T-helper 2 cell treated with Interferon-gamma antibody and Interleukin-4, amounts not matched to agents 5 μg/mL and 100 μg/mL, for 36 hours (primary cell): Measurements from ENCODE around the gene PDE8A.

Experiments
- DNase-seq: peaks from one replicate; pipeline ENCODE4 v3.0.0; 2021; ENCODE audit warnings: low spot score
- H3K27ac Mint-ChIP-seq: one replicate; pipeline ENCODE4 v1.8.0; 2021; ENCODE audit warnings: mild to moderate bottlenecking, mixed read lengths
- H3K27me3 Mint-ChIP-seq: one replicate; pipeline ENCODE4 v1.8.0; 2021; ENCODE audit warnings: low read depth, mixed read lengths
- H3K36me3 Mint-ChIP-seq: one replicate; pipeline ENCODE4 v1.8.0; 2021; ENCODE audit warnings: low read depth, mixed read lengths
- H3K4me1 Mint-ChIP-seq: one replicate; pipeline ENCODE4 v1.8.0; 2021; ENCODE audit warnings: low read depth, mixed read lengths
- H3K4me3 Mint-ChIP-seq: one replicate; pipeline ENCODE4 v1.8.0; 2022; ENCODE audit warnings: mild to moderate bottlenecking, moderate library complexity, mixed read lengths
- H3K9me3 Mint-ChIP-seq: one replicate; pipeline ENCODE4 v1.8.0; 2021; ENCODE audit warnings: mixed read lengths

Gene PDE8A, protein sequence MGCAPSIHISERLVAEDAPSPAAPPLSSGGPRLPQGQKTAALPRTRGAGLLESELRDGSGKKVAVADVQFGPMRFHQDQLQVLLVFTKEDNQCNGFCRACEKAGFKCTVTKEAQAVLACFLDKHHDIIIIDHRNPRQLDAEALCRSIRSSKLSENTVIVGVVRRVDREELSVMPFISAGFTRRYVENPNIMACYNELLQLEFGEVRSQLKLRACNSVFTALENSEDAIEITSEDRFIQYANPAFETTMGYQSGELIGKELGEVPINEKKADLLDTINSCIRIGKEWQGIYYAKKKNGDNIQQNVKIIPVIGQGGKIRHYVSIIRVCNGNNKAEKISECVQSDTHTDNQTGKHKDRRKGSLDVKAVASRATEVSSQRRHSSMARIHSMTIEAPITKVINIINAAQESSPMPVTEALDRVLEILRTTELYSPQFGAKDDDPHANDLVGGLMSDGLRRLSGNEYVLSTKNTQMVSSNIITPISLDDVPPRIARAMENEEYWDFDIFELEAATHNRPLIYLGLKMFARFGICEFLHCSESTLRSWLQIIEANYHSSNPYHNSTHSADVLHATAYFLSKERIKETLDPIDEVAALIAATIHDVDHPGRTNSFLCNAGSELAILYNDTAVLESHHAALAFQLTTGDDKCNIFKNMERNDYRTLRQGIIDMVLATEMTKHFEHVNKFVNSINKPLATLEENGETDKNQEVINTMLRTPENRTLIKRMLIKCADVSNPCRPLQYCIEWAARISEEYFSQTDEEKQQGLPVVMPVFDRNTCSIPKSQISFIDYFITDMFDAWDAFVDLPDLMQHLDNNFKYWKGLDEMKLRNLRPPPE

DNA sequence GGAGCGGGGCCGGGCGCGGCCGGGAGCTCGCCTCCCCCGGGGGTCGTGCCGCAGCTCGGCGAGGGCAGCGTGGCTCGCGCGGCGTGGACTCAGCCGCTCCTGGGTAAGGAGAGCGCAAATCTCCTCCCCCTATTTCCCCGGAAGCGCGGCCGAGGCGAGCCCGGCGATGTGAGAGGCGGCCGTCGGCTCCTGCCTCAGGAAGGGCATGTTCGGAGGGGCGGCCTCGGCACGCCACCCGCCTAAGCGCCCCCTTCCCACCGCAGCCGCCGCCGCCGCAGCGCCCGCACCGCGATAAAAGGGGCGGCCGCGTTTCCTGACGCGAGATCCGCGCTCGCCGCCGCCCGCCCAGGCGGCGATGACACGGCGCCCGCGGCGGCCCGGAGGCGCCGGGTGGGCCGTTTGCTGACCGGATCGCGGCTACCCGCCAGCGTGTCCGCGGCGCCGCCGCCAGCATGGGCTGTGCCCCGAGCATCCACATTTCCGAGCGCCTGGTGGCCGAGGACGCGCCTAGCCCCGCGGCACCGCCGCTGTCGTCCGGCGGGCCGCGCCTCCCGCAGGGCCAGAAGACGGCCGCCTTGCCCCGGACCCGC lies at the start of gene PDE8A:
Gene PDE8A, plus strand, starts transcription at position 146 of the 590 bp plus-strand sequence. Its CDS starts 307 bp downstream, at position 453.
- DNase-seq, result peak; percentile 53
- Mint-ChIP-seq H3K4me1 (peaks cover 34% of the 10 kb centered on the region), H3K27ac (peak within 1 kb of the TSS; percentile 94), H3K36me3 (peaks cover 3% of the 10 kb centered on the region), H3K27me3 (peaks cover 19% of the 10 kb centered on the region), H3K4me3 (peak within 1 kb of the TSS; percentile 95), H3K9me3 (no peaks in the 10 kb centered on the region)

DNA sequence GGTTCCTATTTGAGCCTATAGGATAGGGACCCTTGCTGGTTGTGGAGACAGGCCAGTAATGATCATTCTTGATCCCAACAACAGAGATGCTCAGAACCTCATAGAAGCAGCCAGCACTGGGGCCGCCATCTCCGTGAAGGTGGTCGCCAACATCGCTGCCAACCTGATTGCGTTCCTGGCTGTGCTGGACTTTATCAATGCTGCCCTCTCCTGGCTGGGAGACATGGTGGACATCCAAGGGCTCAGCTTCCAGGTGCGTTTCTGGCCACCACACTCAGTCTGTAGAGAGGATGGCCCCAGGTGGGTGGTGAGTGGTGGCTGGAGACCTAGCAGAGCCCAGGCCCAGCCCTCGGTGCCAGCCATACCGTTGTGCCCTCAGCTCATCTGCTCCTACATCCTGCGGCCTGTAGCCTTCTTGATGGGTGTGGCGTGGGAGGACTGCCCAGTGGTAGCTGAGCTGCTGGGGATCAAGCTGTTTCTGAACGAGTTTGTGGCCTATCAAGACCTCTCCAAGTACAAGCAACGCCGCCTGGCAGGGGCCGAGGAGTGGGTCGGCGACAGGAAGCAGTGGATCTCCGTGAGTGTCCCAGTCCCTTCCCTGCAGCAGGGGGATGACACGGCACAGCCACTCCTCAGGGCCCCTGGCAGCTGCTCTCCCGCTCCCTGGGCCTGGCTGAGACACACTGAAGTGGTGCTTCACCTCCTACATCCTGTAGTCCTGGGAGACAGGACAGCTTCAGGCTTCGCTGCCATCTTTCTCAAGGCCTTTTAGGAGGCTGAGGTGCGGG lies 46.5 kb upstream of the PDE8A start:
- Mint-ChIP-seq H3K36me3 (no peaks in the 10 kb centered on the region), H3K9me3 (no peaks in the 10 kb centered on the region), H3K27ac (no peak overlapping the region), H3K4me1 (no peaks in the 10 kb centered on the region), H3K27me3 (peaks cover 10% of the 10 kb centered on the region), H3K4me3 (no peak overlapping the region)
- DNase-seq, result no peak

DNA sequence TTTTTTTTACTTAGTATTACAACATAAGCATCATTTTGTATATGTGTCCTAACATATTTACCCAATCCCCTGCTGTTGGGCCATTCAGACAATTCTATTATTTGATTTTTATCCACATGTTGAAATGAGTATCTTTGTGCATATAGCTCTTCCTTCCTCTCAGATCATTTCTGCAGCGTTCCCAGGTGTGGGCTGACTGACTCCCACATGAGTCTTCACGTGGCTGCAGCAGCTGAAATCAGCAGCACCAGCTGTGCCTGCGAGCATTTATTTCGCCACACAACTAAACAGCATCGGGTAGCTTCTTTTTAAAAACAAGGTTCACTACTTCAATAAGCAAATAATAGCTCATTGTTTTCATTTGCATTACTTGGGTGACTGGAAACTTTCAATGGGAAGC lies 44.5 kb upstream of the PDE8A start:
- peaks cover 10% of the 10 kb centered on the region for H3K27me3 Mint-ChIP-seq
- no peaks in the 10 kb centered on the region for H3K9me3 Mint-ChIP-seq
- no peaks in the 10 kb centered on the region for H3K36me3 Mint-ChIP-seq
- no peaks in the 10 kb centered on the region for H3K4me1 Mint-ChIP-seq
- no peak for DNase-seq
- no peak overlapping the region for H3K27ac Mint-ChIP-seq
- no peak overlapping the region for H3K4me3 Mint-ChIP-seq

DNA sequence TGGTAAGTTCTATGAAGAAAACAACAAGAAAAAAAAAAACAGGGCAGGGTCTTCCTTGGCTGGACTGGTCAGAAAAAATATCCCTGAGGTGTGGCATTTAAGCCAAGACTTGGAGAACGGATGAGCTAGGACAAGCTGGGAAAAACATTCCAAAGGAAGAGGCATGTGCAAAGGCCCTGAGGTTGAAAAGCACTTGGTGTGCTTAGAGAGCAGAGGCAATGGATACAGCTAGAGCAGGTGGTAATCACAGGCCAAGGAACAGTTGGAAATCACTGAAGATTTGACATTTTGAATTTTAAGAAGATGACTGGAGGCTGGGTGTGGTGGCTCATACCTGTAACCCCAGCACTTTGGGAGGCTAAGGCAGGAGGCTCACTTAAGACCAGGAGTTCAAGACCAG lies 42.9 kb upstream of the PDE8A start:
- Mint-ChIP-seq H3K36me3 (no peaks in the 10 kb centered on the region), H3K4me3 (no peak overlapping the region), H3K4me1 (no peaks in the 10 kb centered on the region), H3K9me3 (no peaks in the 10 kb centered on the region), H3K27ac (no peak overlapping the region), H3K27me3 (peaks cover 10% of the 10 kb centered on the region)
- no peak for DNase-seq

DNA sequence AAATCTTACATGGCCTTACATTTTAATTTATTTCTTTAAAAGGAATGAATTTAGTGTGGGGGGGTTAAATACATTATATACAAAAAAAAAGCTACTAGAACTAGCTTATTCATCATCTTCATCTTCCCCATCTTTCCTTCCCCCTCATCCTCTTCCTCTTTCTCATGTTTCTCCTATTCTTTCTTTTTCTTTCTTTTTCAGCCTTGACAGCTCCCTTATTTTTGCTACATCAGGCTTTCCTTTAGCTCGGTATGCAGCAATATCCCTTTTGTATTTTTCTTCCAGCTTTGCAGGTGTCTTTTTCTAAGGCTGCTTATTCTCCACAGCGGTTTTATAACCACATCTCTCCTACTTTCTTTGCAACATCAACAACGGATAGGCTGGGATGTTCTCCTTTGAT lies 41.3 kb upstream of the PDE8A start:
- no peaks in the 10 kb centered on the region for H3K9me3 Mint-ChIP-seq
- H3K27ac Mint-ChIP-seq, result no peak overlapping the region
- no peak overlapping the region for H3K4me3 Mint-ChIP-seq
- H3K4me1 Mint-ChIP-seq, result no peaks in the 10 kb centered on the region
- no peaks in the 10 kb centered on the region for H3K36me3 Mint-ChIP-seq
- no peak for DNase-seq
- H3K27me3 Mint-ChIP-seq, result peaks cover 10% of the 10 kb centered on the region

DNA sequence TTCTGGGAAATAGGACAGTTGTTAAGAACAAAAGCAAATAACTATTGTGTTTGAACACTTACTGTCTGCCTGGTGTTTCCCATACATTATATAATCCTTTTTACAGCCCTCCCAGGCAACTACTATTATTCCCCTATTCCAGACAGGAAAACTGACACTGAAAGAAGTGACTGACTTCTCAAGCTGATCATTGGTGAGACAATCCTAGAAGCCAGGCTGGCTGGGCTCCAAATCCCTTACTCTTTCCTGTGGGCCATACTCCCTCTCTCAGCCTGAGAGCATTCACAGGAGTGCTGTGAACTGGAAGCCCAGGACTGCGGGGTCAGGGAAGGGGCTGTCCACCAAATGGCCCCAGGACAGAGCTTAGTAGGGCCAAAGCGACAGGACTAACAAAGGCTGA lies 39.2 kb upstream of the PDE8A start:
- H3K4me3 Mint-ChIP-seq, result no peak overlapping the region
- no peaks in the 10 kb centered on the region for H3K36me3 Mint-ChIP-seq
- no peak for DNase-seq
- H3K27ac Mint-ChIP-seq, result no peak overlapping the region
- no peaks in the 10 kb centered on the region for H3K4me1 Mint-ChIP-seq
- no peaks in the 10 kb centered on the region for H3K9me3 Mint-ChIP-seq
- peaks cover 12% of the 10 kb centered on the region for H3K27me3 Mint-ChIP-seq

DNA sequence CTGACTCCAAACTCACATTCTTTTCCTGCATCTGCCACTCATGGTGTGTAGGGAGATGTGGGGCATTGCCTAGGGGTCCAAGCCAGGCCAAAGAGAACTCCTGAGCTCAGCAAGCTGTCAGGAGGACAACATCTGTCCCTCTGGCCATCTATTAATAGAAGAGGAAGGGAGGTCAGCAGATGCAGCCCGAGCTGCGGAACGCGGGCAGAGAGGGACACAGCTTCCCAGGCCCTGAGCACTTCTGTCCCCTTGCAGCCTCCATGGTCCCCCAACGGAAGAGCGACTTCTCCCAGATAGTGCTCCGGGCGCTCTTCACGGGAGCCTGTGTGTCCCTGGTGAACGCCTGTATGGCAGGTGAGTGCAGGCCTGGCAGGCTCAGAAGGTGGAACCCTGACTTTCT lies 37.3 kb upstream of the PDE8A start:
- peaks cover 3% of the 10 kb centered on the region for H3K27me3 Mint-ChIP-seq
- H3K9me3 Mint-ChIP-seq, result no peaks in the 10 kb centered on the region
- H3K4me3 Mint-ChIP-seq, result no peak overlapping the region
- DNase-seq, result no peak
- H3K4me1 Mint-ChIP-seq, result no peaks in the 10 kb centered on the region
- H3K27ac Mint-ChIP-seq, result no peak overlapping the region
- H3K36me3 Mint-ChIP-seq, result no peaks in the 10 kb centered on the region

DNA sequence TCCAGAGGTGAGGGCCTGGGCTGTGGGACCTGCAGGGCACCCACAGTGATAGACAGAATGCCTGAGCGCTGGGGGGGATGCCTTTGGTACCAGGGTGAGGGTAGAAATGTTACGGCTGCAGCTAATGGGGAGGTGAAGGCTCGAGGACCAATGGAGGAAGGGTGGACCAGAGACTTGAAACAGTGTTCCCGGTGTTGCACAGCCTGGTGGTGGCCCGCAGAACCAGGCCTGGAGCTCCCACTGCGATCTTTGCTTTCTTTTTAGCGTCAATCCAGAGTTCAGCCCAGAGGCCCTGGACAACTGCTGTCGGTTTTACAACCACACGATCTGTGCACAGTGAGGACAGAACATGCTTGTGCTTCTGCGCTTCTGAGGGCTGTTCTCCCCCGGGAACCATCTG lies 36.8 kb upstream of the PDE8A start:
- Mint-ChIP-seq H3K4me3 (no peak overlapping the region), H3K9me3 (no peaks in the 10 kb centered on the region), H3K27me3 (peaks cover 5% of the 10 kb centered on the region), H3K27ac (no peak overlapping the region), H3K4me1 (no peaks in the 10 kb centered on the region), H3K36me3 (no peaks in the 10 kb centered on the region)
- DNase-seq, result no peak

DNA sequence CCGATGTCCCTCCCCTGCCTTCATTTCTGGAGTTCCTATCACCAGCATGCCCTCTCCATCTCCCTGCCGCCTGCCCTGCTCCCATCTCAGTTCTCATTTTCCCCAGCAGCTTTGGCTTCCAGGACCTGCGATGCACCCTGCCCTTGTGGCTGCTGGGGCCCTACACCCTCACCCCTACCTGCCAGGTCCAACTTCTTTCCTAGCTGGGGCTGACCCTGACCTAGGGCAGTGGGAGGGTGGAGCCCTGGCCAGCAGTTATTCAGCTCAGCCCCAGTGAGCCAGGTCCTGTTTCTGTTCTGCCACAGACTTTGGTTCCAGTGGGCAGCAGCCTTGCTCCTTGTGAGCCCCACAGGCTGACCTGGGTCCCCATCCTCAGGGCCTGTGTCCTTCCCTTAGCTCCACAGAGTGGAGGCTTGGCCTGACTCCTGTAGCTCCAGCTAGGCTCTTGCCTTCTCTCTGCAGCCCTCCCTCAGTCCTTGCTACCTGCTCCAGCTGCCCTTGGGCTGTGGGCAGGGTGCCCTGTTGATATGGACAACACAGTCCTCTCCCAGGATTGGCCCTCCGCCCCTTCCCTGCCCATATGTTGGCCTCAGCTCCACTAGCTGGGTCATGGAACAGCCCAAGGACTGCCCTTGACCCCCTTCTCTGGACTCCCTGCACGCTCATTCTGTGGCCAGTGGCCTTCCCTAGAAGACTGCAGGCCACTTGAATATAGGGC lies 34.7 kb upstream of the PDE8A start:
- H3K36me3 Mint-ChIP-seq, result no peaks in the 10 kb centered on the region
- DNase-seq, result no peak
- H3K27me3 Mint-ChIP-seq, result peaks cover 16% of the 10 kb centered on the region
- H3K27ac Mint-ChIP-seq, result no peak overlapping the region
- no peak overlapping the region for H3K4me3 Mint-ChIP-seq
- H3K4me1 Mint-ChIP-seq, result no peaks in the 10 kb centered on the region
- no peaks in the 10 kb centered on the region for H3K9me3 Mint-ChIP-seq

DNA sequence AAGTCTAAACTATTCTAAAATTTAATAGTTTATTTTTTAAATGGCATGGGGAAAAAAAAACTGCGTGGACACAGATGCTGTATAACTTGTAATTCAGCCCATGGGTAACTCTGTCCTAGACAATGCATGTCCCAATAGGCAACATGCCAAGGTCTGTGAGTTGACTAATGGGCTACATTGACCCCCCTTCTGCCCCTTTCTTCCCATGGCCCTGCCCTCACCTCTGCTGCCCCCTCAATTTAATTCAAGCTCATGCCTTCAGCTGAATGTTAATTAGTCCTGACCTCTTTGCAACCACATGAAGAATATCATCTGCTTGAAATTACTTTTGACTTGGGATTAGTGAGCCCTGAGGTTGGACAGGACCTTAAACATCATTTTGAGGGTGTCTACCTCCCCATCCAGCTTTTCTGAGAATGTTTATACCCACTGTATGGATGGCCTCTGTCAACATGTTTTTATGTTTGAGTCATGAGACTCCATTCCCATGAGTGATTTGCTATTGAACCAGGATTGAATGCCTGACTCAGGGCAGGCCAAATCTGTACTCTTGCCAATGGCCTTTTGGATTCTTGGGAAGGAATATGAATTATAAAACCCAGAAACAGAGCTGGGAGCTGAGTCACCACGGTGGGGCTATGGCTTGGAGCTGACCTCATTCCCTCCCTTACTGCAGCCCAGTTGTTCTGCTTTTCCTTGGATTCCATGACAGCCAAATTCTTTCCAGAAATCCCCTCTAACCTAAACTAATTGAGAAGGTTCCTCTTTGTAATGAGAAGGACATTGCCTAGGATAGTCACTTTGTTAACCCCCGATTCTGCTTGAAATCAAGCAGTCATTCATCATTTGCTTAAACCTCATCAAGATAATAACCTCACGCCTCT lies 33.5 kb upstream of the PDE8A start:
- Mint-ChIP-seq H3K27ac (no peak overlapping the region), H3K9me3 (no peaks in the 10 kb centered on the region), H3K36me3 (no peaks in the 10 kb centered on the region)

DNA sequence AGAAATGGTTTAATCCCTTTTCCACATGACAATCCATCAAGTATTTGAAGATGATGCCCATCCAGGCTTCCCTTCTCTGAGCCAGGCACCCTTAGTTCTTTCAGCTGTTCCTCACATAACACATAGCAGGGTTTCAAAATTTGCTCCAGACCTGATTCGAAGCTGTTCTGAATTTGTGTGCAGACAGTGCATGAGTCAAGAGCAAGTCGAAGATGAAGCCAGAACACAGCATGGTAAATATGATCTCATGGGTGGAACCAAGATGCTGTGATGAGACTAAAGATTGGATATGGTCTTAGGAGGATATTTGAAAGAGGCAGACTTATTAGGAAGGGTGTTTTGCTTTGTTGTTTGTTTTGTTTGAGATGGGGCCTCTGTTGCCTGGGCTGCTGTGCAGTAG lies 32.6 kb upstream of the PDE8A start:
- Mint-ChIP-seq H3K36me3 (no peaks in the 10 kb centered on the region), H3K27ac (no peak overlapping the region), H3K4me3 (no peak overlapping the region), H3K27me3 (peaks cover 19% of the 10 kb centered on the region), H3K9me3 (no peaks in the 10 kb centered on the region), H3K4me1 (no peaks in the 10 kb centered on the region)
- no peak for DNase-seq

More for the DNA sequence above, 33.5 kb upstream of the PDE8A start:
- no peak overlapping the region for H3K4me3 Mint-ChIP-seq
- H3K27me3 Mint-ChIP-seq, result peaks cover 19% of the 10 kb centered on the region
- no peaks in the 10 kb centered on the region for H3K4me1 Mint-ChIP-seq
- DNase-seq, result no peak

DNA sequence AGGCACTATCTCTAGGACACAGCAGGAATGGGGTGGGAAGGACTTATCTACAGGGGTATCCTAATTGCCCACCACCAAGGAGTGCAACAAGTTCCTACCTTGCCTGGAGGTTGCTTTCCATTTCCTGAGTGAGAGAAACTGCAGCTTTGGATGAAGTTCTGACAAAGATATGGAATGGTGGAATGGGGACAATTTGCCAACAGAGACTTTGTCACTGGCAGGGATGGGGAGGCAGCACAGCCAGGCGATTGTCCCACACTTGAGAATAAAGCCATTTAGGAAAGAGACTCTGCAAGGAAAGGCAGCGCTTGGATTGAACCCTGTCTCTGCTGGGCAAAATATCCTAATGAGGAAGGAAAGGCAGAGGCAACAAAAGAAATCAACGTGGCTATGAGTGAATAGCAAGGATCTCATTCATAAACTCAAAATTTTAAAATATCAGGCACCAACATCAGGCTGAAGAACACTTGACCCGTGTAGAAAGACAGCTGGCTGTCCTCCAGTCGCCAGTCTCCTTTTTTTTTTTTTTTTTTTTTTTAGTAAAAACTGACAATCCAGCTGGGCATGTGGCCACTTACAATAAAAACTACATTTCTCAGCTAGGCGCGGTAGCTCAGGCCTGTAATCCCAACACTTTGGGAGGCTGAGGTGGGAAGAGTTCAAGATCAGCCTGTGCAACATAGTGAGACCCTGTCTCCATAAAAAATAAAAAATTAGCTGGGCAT lies 31.6 kb upstream of the PDE8A start:
- Mint-ChIP-seq H3K27ac (no peak overlapping the region), H3K36me3 (no peaks in the 10 kb centered on the region), H3K4me1 (no peaks in the 10 kb centered on the region), H3K4me3 (no peak overlapping the region), H3K27me3 (peaks cover 22% of the 10 kb centered on the region), H3K9me3 (no peaks in the 10 kb centered on the region)
- no peak for DNase-seq
